H1 (cell line): Measurements from ENCODE around the gene CCDC185. TPM values are rescaled to one million over a fixed set of nuclear protein-coding genes. Genes with fewer than 3 reads are reported as not detected.

Source experiments
- EZH2 ChIP-seq: fragments of 200-600 bp; sonication (generic); IDR thresholded peaks from 2 replicates; pipeline ENCODE4 v1.7.1; 2012; ENCODE audit warnings: low read depth, mild to moderate bottlenecking, moderate library complexity, low read length, inconsistent platforms; ENCODE audit not compliant: severe bottlenecking
- polyA plus RNA-seq, 7 experiments: library from polyadenylated mRNA; depleted of rRNA in 3 of 7; stranded (reverse) in 5 of 7; unstranded in 2 of 7; fragments of >200 nt in 5 of 7; fragments of 200-250 nt in 2 of 7; gene quantifications; 1 replicate in 5 of 7; 2 replicates in 1 of 7; 4 replicates in 1 of 7; pipeline versions ENCODE4 v1.2.1 to v1.2.3, GENCODE V29; 2011 to 2013; ENCODE audit warnings: missing spikeins in 2 of 7, mixed read lengths in 2 of 7
- total RNA-seq: library from RNA; stranded (reverse); fragmentation: NEBNext Ultra II Directional; extraction: Animal tissue kit (Norgen Biotek cat#: 25700); gene quantifications from 2 replicates; pipeline ENCODE4 v1.2.1, GENCODE V29; 2021

The CCDC185 gene
- total and polyA plus RNA-seq, 2 of the 8 experiments (the other 6 are each of a cell fraction or from before 2014, with no cell fraction given), result not detected

DNA sequence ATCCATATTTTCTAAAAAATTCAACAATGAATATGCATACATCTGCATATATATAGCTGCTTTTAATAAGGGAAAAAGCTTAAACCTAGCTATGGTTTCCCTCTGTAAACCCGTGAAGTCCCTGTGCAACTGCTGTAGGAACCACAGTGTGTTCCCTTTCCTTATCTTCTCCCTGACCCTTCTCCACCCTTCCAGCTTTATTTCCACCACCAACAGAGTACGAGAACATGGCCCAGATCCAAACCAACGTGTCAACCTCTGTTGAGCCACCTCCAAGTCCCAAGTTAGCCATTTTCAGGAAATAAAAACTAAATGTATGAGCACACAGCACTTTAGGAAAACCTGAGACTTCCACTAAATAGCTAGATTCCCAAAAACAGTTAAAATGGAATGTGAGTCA, 49.5 kb upstream of the CCDC185 start (continued):
- TF ChIP-seq EZH2, result no peak
